HCT116 (cell line): ENCODE data around the gene UVRAG. TPM values are rescaled to one million over a fixed set of nuclear protein-coding genes. Genes with fewer than 3 reads are reported as not detected.

Experiments used
- ATAC-seq: fragments of 200-7000 bp; cut with Tn5 transposase; 2 replicates; pipeline ENCODE4 v1.9.1; 2020; ENCODE audit warnings: mild to moderate bottlenecking, moderate library complexity
- BruUV-seq: library from RNA; stranded (reverse); fragments of 400-500 nt; replicated peaks from 2 replicates; lab custom pipeline; 2021; lab: Mats Ljungman, UMichigan
- CTCF ChIA-PET: fragments of 300-600 bp; sonication (Branson Sonifier 250); formaldehyde crosslinking; loops from one replicate; lab custom pipeline; 2021; ENCODE audit warnings: antibody characterized with exemption; lab: Charles Lee
- POLR2A ChIA-PET: fragments of 300-600, 350-600 bp; sonication (Branson Sonifier 250); formaldehyde crosslinking; loops from one replicate; lab custom pipeline; 2021; ENCODE audit warnings: antibody characterized with exemption; lab: Charles Lee
- RAD21 ChIA-PET, 2 experiments: fragments of 300-600 bp; sonication (Branson Sonifier 250); formaldehyde crosslinking; loops; one replicate each; lab custom pipeline; 2023; ENCODE audit warnings: low total read pairs in 2 of 2; ENCODE audit not compliant: uncharacterized antibody in 2 of 2, unreplicated experiment in 2 of 2, low non-redundant PET in 1 of 2; lab: Charles Lee
- DNase-seq: peaks from one replicate; pipeline ENCODE4 v3.0.0-alpha.2; 2010; ENCODE audit warnings: low read depth, low spot score
- H2AFZ ChIP-seq: fragments of 200-600 bp; shearing (Covaris generic), sonication (generic); 2 replicates; pipeline ENCODE4 v1.6.1; 2017; ENCODE audit warnings: low read depth, mixed run types, mixed read lengths, antibody characterized with exemption, low read length; ENCODE audit not compliant: poor library complexity, severe bottlenecking
- H3K27ac ChIP-seq: 2 replicates; pipeline ENCODE4 v1.5.1; 2012; ENCODE audit warnings: low read depth, low read length
- H3K27me3 ChIP-seq: fragments of 200-600 bp; sonication (generic); 2 replicates; pipeline ENCODE4 v1.6.1; 2016; ENCODE audit warnings: mixed run types, low read length, mixed read lengths; ENCODE audit not compliant: insufficient read depth
- H3K36me3 ChIP-seq, 2 experiments: fragments of 200-500 bp in 1 of 2; fragments of 200-600 bp in 1 of 2; sonication (Bioruptor generic) in 1 of 2; sonication (generic) in 1 of 2; 2 replicates each; pipeline versions ENCODE4 v1.5.1 to v1.6.1; 2014 to 2016; ENCODE audit warnings: low read length in 2 of 2, inconsistent platforms in 1 of 2, mixed read lengths in 1 of 2, mixed run types in 1 of 2; ENCODE audit not compliant: insufficient read depth in 2 of 2, control insufficient read depth in 1 of 2
- H3K4me1 ChIP-seq, 2 experiments: fragments of 200-600 bp in 1 of 2; sonication (generic) in 1 of 2; 2 replicates each; pipeline versions ENCODE4 v1.5.1 to v1.6.1; 2012 to 2017; ENCODE audit warnings: low read length in 2 of 2, inconsistent platforms in 1 of 2, mild to moderate bottlenecking in 1 of 2, mixed read lengths in 1 of 2, mixed run types in 1 of 2, moderate library complexity in 1 of 2; ENCODE audit not compliant: insufficient read depth in 2 of 2, control insufficient read depth in 1 of 2
- H3K4me2 ChIP-seq: fragments of 200-600 bp; sonication (generic); 2 replicates; pipeline ENCODE4 v1.6.1; 2017; ENCODE audit warnings: mixed run types, low read length, mixed read lengths
- H3K4me3 ChIP-seq, 2 experiments: fragments of 200-600 bp in 1 of 2; sonication (generic) in 1 of 2; replicated peaks in 1 of 2; 2 replicates each; pipeline ENCODE4 v1.5.1; 2011 to 2016; ENCODE audit warnings: low read length in 2 of 2, control low read depth in 1 of 2, low read depth in 1 of 2, mild to moderate bottlenecking in 1 of 2, mixed read lengths in 1 of 2, mixed run types in 1 of 2
- H3K79me2 ChIP-seq: fragments of 200-600 bp; sonication (generic); 2 replicates; pipeline ENCODE4 v1.6.1; 2017; ENCODE audit warnings: mild to moderate bottlenecking, mixed run types, low read length, moderate library complexity, mixed read lengths; ENCODE audit not compliant: insufficient read depth
- H3K9ac ChIP-seq: fragments of 200-600 bp; sonication (generic); 2 replicates; pipeline ENCODE4 v1.6.1; 2016; ENCODE audit warnings: low read length, mixed read lengths
- H3K9me2 ChIP-seq: fragments of 200-600 bp; sonication (generic), shearing (Covaris generic); 2 replicates; pipeline ENCODE4 v1.6.1; 2017; ENCODE audit warnings: mixed run types, mild to moderate bottlenecking, moderate library complexity; ENCODE audit not compliant: insufficient read depth
- H3K9me3 ChIP-seq, 2 experiments: fragments of 200-500 bp in 1 of 2; fragments of 200-600 bp in 1 of 2; sonication (Bioruptor generic) in 1 of 2; sonication (generic) in 1 of 2; 2 replicates each; pipeline ENCODE4 v1.6.1; 2014 to 2017; ENCODE audit warnings: low read length in 2 of 2, mixed read lengths in 2 of 2, inconsistent platforms in 1 of 2, low read depth in 1 of 2, mild to moderate bottlenecking in 1 of 2, mixed run types in 1 of 2, moderate library complexity in 1 of 2; ENCODE audit not compliant: control insufficient read depth in 1 of 2, insufficient read depth in 1 of 2
- H4K20me1 ChIP-seq: fragments of 200-600 bp; sonication (generic), shearing (Covaris generic); 2 replicates; pipeline ENCODE4 v1.6.1; 2017; ENCODE audit warnings: mixed run types, mild to moderate bottlenecking, moderate library complexity; ENCODE audit not compliant: insufficient read depth
- CBX3 ChIP-seq: IDR thresholded peaks from 2 replicates; pipeline ENCODE4 v1.6.1; 2012; ENCODE audit warnings: low read depth
- CEBPB ChIP-seq: IDR thresholded peaks from 2 replicates; pipeline ENCODE4 v1.6.1; 2012; ENCODE audit warnings: low read depth
- CTCF ChIP-seq, 3 experiments: fragments of 200-600 bp in 1 of 3; sonication (generic) in 1 of 3; IDR thresholded peaks in 2 of 3; conservative IDR thresholded peaks in 1 of 3; 2 replicates each; pipeline ENCODE4 v1.5.1; 2012 to 2017; ENCODE audit warnings: low read depth in 2 of 3, low read length in 2 of 3, antibody characterized with exemption in 1 of 3, borderline replicate concordance in 1 of 3, control low read depth in 1 of 3, mild to moderate bottlenecking in 1 of 3, mixed read lengths in 1 of 3, mixed run types in 1 of 3, moderate library complexity in 1 of 3; ENCODE audit not compliant: insufficient read depth in 1 of 3
- EGR1 ChIP-seq: IDR thresholded peaks from 2 replicates; pipeline ENCODE4 v1.6.1; 2012; ENCODE audit warnings: low read depth
- ELF1 ChIP-seq: IDR thresholded peaks from 2 replicates; pipeline ENCODE4 v1.6.1; 2012; ENCODE audit warnings: low read depth, borderline replicate concordance
- EZH2phosphoT487 ChIP-seq: fragments of 200-600 bp; IDR thresholded peaks from 2 replicates; pipeline ENCODE4 v1.6.1; 2018; ENCODE audit warnings: antibody characterized with exemption, borderline replicate concordance
- POLR2A ChIP-seq: IDR thresholded peaks from 2 replicates; pipeline ENCODE4 v1.7.0; 2011; ENCODE audit warnings: borderline replicate concordance; ENCODE audit not compliant: insufficient read depth, insufficient read length; ENCODE audit errors: extremely low read depth
- REST ChIP-seq: IDR thresholded peaks from 2 replicates; pipeline ENCODE4 v1.6.1; 2012; ENCODE audit warnings: low read depth
- SIN3A ChIP-seq: IDR thresholded peaks from 2 replicates; pipeline ENCODE4 v1.6.1; 2012; ENCODE audit warnings: low read depth
- SP1 ChIP-seq: IDR thresholded peaks from 2 replicates; pipeline ENCODE4 v1.6.1; 2012; ENCODE audit warnings: low read depth
- SRF ChIP-seq: IDR thresholded peaks from 2 replicates; pipeline ENCODE4 v1.6.1; 2012; ENCODE audit warnings: low read depth
- TCF7L2 ChIP-seq: IDR thresholded peaks from 2 replicates; pipeline ENCODE4 v1.7.0; 2011; ENCODE audit warnings: borderline replicate concordance, inconsistent platforms; ENCODE audit not compliant: insufficient read depth, insufficient read length; ENCODE audit errors: extremely low read depth
- ZNF274 ChIP-seq: fragments of 200-500 bp; sonication (Bioruptor generic); IDR thresholded peaks from 2 replicates; pipeline ENCODE4 v1.6.1; 2014; ENCODE audit warnings: mild to moderate bottlenecking, low read depth, low read length, inconsistent platforms
- intact Hi-C: fragments of 100-400 bp; cut with micrococcal nuclease; formaldehyde crosslinking; loops from 2 replicates; pipeline ENCODE4 v1.10.0; 2022
- total RNA-seq: library from RNA; stranded (reverse); gene quantifications from one replicate; pipeline ENCODE4 v1.2.1, GENCODE V29; 2021; ENCODE audit not compliant: unreplicated experiment

UVRAG gene
- total RNA-seq, 1 experiment from 2014 or later = 12.3 TPM

GRCh38 chr11:76124905-76125770 lies 310.1 kb downstream of the UVRAG start:
- no peak overlapping the region for H3K27ac ChIP-seq
- H3K4me3 ChIP-seq = no peak overlapping the region
- DNase-seq = no peak
- H2AFZ ChIP-seq = no peak overlapping the region
- BruUV-seq = no TSS peak
- no peak overlapping the region for H3K4me2 ChIP-seq
- POLR2A ChIA-PET = interaction anchor here (0.7 kb wide), 1 partner anchor 228 kb away, joined by 3 read pairs; no protein-coding TSS in a partner anchor
- no peak overlapping the region for H3K9ac ChIP-seq
- no peaks in the 10 kb centered on the region for H3K36me3 ChIP-seq
- H3K9me2 ChIP-seq = no peaks in the 10 kb centered on the region
- CTCF ChIA-PET = no interaction called here
- intact Hi-C loops = no loop called here
- no peak for TF ChIP-seq EZH2phosphoT487
- no peak for TF ChIP-seq SRF
- no peak for TF ChIP-seq EGR1
- no peak for TF ChIP-seq SP1
- TF ChIP-seq TCF7L2 = no peak
- no peak for TF ChIP-seq CEBPB
- TF ChIP-seq POLR2A = no peak
- TF ChIP-seq SIN3A = no peak
- TF ChIP-seq REST = no peak
- TF ChIP-seq ELF1 = no peak
- TF ChIP-seq CBX3 = no peak
- TF ChIP-seq ZNF274 = no peak
- no peak for TF ChIP-seq CTCF (IDR thresholded peaks at IDR 0.05 in 2 of 3, conservative IDR thresholded peaks at IDR 0.05 in 1 of 3; ENCODE audit: borderline replicate concordance in 1 of 3, insufficient read depth in 1 of 3, low read depth in 2 of 3, low read length in 2 of 3)
- TF ChIP-seq, all 23 proteins: peak for 0
- H3K9me3 ChIP-seq = no peaks in the 10 kb centered on the region
- no peaks in the 10 kb centered on the region for H3K4me1 ChIP-seq
- no peak for ATAC-seq
- RAD21 ChIA-PET = no interaction called here
- no peaks in the 10 kb centered on the region for H3K27me3 ChIP-seq
- H3K79me2 ChIP-seq = no peaks in the 10 kb centered on the region
- H4K20me1 ChIP-seq = no peaks in the 10 kb centered on the region
